ENCODE results near the gene GGNBP2.

GGNBP2 gene

GRCh38 chr17:36500745-36501225 lies 43.9 kb upstream of the GGNBP2 start:
- H3K4me3 ChIP-seq (replicated peaks; ENCODE audit: low read depth, low read length): no peak overlapping the region
- no peak for TF ChIP-seq CTCF (IDR thresholded peaks at IDR 0.05; ENCODE audit: low read length, missing control alignments)
- DNase-seq (ENCODE audit: low read depth): no peak

GRCh38 chr17:36501351-36501750 lies 43.4 kb upstream of the GGNBP2 start:
- no peak for TF ChIP-seq CTCF (IDR thresholded peaks at IDR 0.05; ENCODE audit: low read length, missing control alignments)
- DNase-seq (ENCODE audit: low read depth): no peak
- no peak overlapping the region for H3K4me3 ChIP-seq (replicated peaks; ENCODE audit: low read depth, low read length)

GRCh38 chr17:36501963-36502362 lies 42.8 kb upstream of the GGNBP2 start:
- no peak for TF ChIP-seq CTCF (IDR thresholded peaks at IDR 0.05; ENCODE audit: low read length, missing control alignments)
- no peak overlapping the region for H3K4me3 ChIP-seq (replicated peaks; ENCODE audit: low read depth, low read length)
- no peak for DNase-seq (ENCODE audit: low read depth)

DNA sequence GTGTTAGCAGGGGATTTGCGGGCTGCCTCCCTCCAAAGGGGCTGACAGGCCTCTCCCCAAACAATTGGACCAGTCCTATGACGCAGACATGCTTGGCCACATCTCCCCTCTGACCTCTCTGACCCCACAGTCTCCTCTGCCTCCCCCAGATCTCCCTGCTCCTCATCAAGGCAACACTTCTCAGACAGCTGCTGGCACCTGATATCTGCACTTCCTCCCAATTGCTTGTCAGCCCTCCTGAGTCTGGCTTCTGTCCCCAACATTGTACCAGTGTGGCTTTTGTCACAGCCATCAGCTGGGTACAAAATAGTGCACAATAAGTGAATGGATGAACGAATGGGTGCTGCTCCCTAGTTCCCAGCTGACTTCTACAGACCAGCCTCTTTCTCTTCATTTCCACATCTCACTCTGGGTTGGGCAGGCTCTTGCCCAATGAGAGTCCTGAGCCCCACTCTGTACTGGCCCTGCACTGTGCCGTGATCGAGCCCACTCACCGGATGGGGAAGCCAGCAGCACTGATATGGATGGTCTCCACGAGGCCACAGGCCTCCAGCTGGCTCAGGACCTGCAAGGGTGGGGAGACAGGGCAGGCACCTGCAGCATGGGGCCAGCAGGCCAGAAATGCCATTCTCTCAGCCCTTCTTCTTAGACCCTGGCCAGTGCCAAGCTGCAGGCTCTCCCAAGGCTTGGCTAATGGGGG lies 41.1 kb upstream of the GGNBP2 start:
- no peak for DNase-seq (ENCODE audit: low read depth)
- no peak overlapping the region for H3K4me3 ChIP-seq (replicated peaks; ENCODE audit: low read depth, low read length)
- no peak for TF ChIP-seq CTCF (IDR thresholded peaks at IDR 0.05; ENCODE audit: low read length, missing control alignments)

DNA sequence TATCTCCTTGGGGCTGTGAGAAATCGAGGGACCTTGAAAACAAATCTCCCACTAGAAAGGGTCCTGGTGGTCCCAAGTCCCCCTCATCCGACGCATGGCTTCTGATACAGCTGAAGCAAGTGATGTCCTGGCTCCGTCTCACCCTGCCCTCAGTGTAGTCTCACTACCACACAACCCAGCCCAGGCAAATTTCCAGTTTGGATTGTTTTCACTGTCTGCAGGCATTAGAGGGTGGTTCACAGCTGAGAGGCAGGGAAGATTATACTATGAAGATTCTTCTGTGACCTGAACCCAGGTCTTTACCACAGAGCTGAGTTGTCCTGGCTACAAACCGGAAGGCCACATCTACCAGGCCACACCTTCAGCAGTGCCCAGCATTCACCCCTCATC lies 40.6 kb upstream of the GGNBP2 start:
- TF ChIP-seq CTCF (IDR thresholded peaks at IDR 0.05; ENCODE audit: low read length, missing control alignments): no peak
- no peak overlapping the region for H3K4me3 ChIP-seq (replicated peaks; ENCODE audit: low read depth, low read length)
- no peak for DNase-seq (ENCODE audit: low read depth)

DNA sequence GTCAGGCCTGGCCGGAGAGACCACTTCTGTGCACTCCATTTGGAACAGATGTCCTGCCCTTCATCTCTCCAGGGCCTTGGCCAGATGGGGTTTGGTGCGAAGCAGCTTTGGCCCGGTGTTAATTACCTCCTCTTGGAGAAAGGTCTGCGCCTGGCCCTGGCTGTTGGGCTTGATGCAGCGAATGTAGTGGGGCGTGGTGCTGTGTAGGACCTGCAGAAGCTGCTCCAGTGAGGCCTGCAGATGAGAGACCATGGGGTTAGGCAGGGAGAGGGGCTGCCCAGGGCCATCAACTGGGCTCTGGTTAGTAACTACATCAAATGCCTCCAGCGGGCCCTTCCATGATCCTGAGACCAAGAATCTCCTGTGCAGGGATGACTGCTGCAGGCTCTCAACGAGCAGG lies 39.5 kb upstream of the GGNBP2 start:
- no peak overlapping the region for H3K4me3 ChIP-seq (replicated peaks; ENCODE audit: low read depth, low read length)
- TF ChIP-seq CTCF (IDR thresholded peaks at IDR 0.05; ENCODE audit: low read length, missing control alignments): no peak
- DNase-seq (ENCODE audit: low read depth): no peak

DNA sequence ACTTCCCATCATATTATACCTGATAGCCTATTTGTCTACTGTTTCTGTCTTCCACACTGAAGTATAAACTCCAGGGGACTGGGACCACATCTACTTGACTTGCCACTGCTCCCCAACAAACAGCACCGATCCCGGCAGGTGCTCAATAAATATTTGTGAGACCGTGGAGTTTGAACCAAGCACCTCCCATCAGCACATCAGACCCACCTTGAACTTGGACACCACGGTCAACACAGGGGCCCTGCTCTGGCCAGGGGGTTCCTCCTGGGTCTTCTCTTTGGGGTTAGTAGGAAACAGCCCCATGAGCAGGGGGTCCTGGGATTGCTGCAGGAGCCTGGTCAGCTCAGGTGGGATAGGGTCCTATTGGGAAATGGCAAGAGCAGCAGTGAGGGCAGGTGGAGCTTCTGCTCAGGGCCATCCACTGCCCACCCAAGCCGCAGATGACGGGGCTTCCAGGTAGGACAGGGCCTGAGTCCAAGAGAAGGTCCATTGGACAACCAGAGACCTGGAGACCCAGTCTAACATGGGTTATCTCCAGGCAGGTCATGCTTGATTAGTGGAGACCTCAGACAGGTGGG lies 38.4 kb upstream of the GGNBP2 start:
- H3K4me3 ChIP-seq (replicated peaks; ENCODE audit: low read depth, low read length): no peak overlapping the region
- TF ChIP-seq CTCF (IDR thresholded peaks at IDR 0.05; ENCODE audit: low read length, missing control alignments): no peak
- no peak for DNase-seq (ENCODE audit: low read depth)

Data from fibroblast of pulmonary artery (primary cell).